GM23248 (cell line): ENCODE results near the gene ABCC4. TPM values are rescaled to one million over a fixed set of nuclear protein-coding genes. Genes with fewer than 3 reads are reported as not detected.

Experiments
- DNase-seq: peaks from one replicate; pipeline ENCODE4 v3.0.0-alpha.2; 2015
- H2AFZ ChIP-seq: fragments of 200-600 bp; sonication (generic); 2 replicates; pipeline ENCODE4 v1.6.1; 2016; ENCODE audit warnings: antibody characterized with exemption
- H3F3A ChIP-seq: fragments of 200-600 bp; sonication (generic); 2 replicates; pipeline ENCODE4 v1.6.1; 2016; ENCODE audit warnings: mild to moderate bottlenecking, antibody characterized with exemption, mixed run types; ENCODE audit not compliant: insufficient read depth
- H3K27ac ChIP-seq: fragments of 200-600 bp; sonication (generic); 2 replicates; pipeline ENCODE4 v1.5.1; 2016; ENCODE audit warnings: mild to moderate bottlenecking
- H3K27me3 ChIP-seq: fragments of 200-600 bp; sonication (generic); replicated peaks from 2 replicates; pipeline ENCODE4 v1.6.1; 2016; ENCODE audit warnings: mild to moderate bottlenecking; ENCODE audit not compliant: insufficient read depth
- H3K36me3 ChIP-seq: fragments of 200-600 bp; sonication (generic); 2 replicates; pipeline ENCODE4 v1.6.1; 2016; ENCODE audit warnings: low read depth, mild to moderate bottlenecking
- H3K4me1 ChIP-seq: fragments of 200-600 bp; sonication (generic); 2 replicates; pipeline ENCODE4 v1.6.1; 2016; ENCODE audit warnings: mild to moderate bottlenecking; ENCODE audit not compliant: insufficient read depth
- H3K4me2 ChIP-seq: fragments of 200-600 bp; sonication (generic); one replicate; pipeline ENCODE4 v1.6.1; 2016; ENCODE audit warnings: mild to moderate bottlenecking; ENCODE audit not compliant: unreplicated experiment
- H3K4me3 ChIP-seq: fragments of 200-600 bp; sonication (generic); 2 replicates; pipeline ENCODE4 v1.5.1; 2016; ENCODE audit warnings: mild to moderate bottlenecking
- H3K79me2 ChIP-seq: fragments of 200-600 bp; sonication (generic); 2 replicates; pipeline ENCODE4 v1.6.1; 2016; ENCODE audit warnings: mild to moderate bottlenecking; ENCODE audit not compliant: insufficient read depth
- H3K9ac ChIP-seq: fragments of 200-600 bp; sonication (generic); 2 replicates; pipeline ENCODE4 v1.6.1; 2016; ENCODE audit warnings: mild to moderate bottlenecking
- H3K9me2 ChIP-seq: fragments of 200-600 bp; sonication (generic); 2 replicates; pipeline ENCODE4 v1.6.1; 2016; ENCODE audit warnings: mixed run types, mild to moderate bottlenecking, moderate library complexity; ENCODE audit not compliant: insufficient read depth
- H3K9me3 ChIP-seq: fragments of 200-600 bp; sonication (generic); one replicate; pipeline ENCODE4 v1.6.1; 2017; ENCODE audit warnings: low read depth
- H4K20me1 ChIP-seq: fragments of 200-600 bp; sonication (generic); 2 replicates; pipeline ENCODE4 v1.6.0; 2016; ENCODE audit not compliant: insufficient read depth
- EZH2 ChIP-seq: fragments of 200-600 bp; sonication (generic); IDR thresholded peaks from 2 replicates; pipeline ENCODE4 v1.6.1; 2018; ENCODE audit warnings: antibody characterized with exemption, mild to moderate bottlenecking; ENCODE audit not compliant: insufficient read depth, poor library complexity, severe bottlenecking
- EZH2phosphoT487 ChIP-seq: fragments of 200-600 bp; sonication (generic); IDR thresholded peaks from 2 replicates; pipeline ENCODE4 v1.6.1; 2018; ENCODE audit warnings: antibody characterized with exemption, moderate library complexity, mild to moderate bottlenecking, low read depth; ENCODE audit not compliant: insufficient read depth
- WGBS, 2 experiments: methylation state at CpG; one replicate each; pipeline ENCODE4 v1.1.6; 2015 to 2017; ENCODE audit warnings: low lambda C conversion rate in 2 of 2, low coverage in 1 of 2; ENCODE audit errors: missing lambda C conversion rate in 2 of 2; 5-methylcytosine and 5-hydroxymethylcytosine counted together
- in situ Hi-C: fragments of 300-500 bp; cut with MboI; formaldehyde crosslinking; loops from 2 replicates; pipeline ENCODE4 v1.15.0; 2020
- polyA plus RNA-seq: library from polyadenylated mRNA; unstranded; fragments of >200 nt; fragmentation: Nextera tagmentation; extraction: Ambion mirVana; gene quantifications from 2 replicates; pipeline ENCODE4 v1.2.1, GENCODE V29; 2016
- total RNA-seq: library from RNA; depleted of rRNA; stranded (reverse); fragments of >200 nt; shearing (Covaris generic); gene quantifications from 2 replicates; pipeline ENCODE4 v1.2.3, GENCODE V29; 2014

The ABCC4 gene
- total and polyA plus RNA-seq, 2 experiments from 2014 or later, result 3.9 to 11.2 TPM

DNA sequence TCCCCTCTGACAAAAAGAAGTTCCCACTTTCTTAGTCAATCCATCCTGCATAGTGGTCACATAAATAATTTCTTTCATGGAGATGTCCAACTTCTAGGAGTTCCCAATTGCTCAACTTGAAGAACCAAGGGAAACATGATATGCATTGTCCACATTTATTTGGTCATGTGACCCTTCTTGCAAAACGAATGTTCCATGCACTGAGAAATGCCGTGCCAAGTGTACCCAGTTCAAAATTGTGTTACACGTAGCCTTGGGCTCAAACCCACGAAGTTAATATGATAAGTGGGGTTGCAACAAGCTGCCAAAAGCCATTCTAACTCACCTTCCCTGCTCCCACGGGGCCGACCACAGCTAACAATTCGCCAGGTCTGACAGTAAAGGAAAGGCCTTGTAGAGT, 113.1 kb downstream of the ABCC4 start:
- Histone ChIP-seq H3K4me2 (no peak overlapping the region), H3K27ac (no peak overlapping the region), H3K36me3 (no peaks in the 10 kb centered on the region), H4K20me1 (no peaks in the 10 kb centered on the region), H3K79me2 (no peaks in the 10 kb centered on the region), H3K9me2 (no peaks in the 10 kb centered on the region), H3K9ac (no peak overlapping the region), H3K4me1 (no peaks in the 10 kb centered on the region), H3K4me3 (no peak overlapping the region), H3K27me3 (no peaks in the 10 kb centered on the region), H2AFZ (no peak overlapping the region), H3K9me3 (no peaks in the 10 kb centered on the region), H3F3A (no peaks in the 10 kb centered on the region)
- in situ Hi-C loops, result no loop called here
- 91 to 92% methylated on average over 7 of the region's 7 CpGs for WGBS, 2 experiments
- no peak for DNase-seq
- TF ChIP-seq EZH2phosphoT487 (no peak), EZH2 (no peak)

DNA sequence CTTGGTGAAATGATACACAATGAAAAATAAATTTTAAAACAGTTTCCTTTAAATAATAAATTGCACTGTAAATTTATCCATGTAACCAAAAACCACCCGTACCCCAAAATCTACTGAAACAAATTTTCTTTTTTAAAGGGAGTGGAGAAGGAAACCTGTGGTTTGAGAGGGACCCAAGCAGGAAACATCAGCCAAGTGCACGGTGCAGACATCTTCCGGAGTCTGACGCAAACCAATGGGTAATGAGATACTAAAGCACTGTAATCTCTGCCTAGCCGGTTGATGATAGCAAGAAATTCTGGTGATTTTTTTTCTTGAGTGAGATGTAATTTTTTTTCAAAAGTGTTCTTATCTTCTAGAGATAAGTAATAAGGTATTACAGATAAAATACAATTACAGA, 115.4 kb downstream of the ABCC4 start:
- Histone ChIP-seq H3K4me2 (no peak overlapping the region), H4K20me1 (no peaks in the 10 kb centered on the region), H3K79me2 (no peaks in the 10 kb centered on the region), H3K36me3 (no peaks in the 10 kb centered on the region), H2AFZ (no peak overlapping the region), H3K9me3 (no peaks in the 10 kb centered on the region), H3K4me3 (no peak overlapping the region), H3K9me2 (no peaks in the 10 kb centered on the region), H3K27me3 (no peaks in the 10 kb centered on the region), H3K4me1 (no peaks in the 10 kb centered on the region), H3K27ac (no peak overlapping the region), H3K9ac (no peak overlapping the region), H3F3A (no peaks in the 10 kb centered on the region)
- no peak for DNase-seq
- in situ Hi-C loops, result no loop called here
- no peak for TF ChIP-seq EZH2phosphoT487
- no peak for TF ChIP-seq EZH2
- 96 to 97% methylated on average over 5 of the region's 5 CpGs for WGBS, 2 experiments

DNA sequence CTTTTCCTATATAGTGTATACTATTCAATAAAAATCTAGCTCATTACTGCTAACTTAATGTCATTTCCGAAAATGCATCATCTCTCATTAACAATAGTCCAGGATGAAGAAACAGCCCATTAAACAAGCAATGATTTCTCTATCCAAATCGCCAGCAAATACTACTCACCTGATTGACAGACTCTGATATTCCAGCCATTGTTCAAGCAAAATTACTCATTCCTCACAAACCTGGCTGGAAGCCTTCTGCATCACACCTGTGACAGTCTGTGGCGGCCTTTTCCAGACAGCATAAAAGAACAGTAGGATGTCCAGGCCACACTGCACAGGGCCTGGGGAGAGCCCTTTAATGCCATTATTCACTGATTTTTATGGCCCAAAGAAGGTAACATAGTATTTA, 115.9 kb downstream of the ABCC4 start:
- no peaks in the 10 kb centered on the region for H4K20me1 ChIP-seq
- H3F3A ChIP-seq, result no peaks in the 10 kb centered on the region
- TF ChIP-seq EZH2 (no peak), EZH2phosphoT487 (no peak)
- H3K4me1 ChIP-seq, result no peaks in the 10 kb centered on the region
- H3K79me2 ChIP-seq, result no peaks in the 10 kb centered on the region
- no peaks in the 10 kb centered on the region for H3K9me3 ChIP-seq
- DNase-seq, result no peak
- H3K36me3 ChIP-seq, result no peaks in the 10 kb centered on the region
- no peaks in the 10 kb centered on the region for H3K9me2 ChIP-seq
- H3K27ac ChIP-seq, result no peak overlapping the region
- no peak overlapping the region for H3K4me2 ChIP-seq
- no peak overlapping the region for H3K9ac ChIP-seq
- in situ Hi-C loops, result no loop called here
- 96 to 100% methylated on average over 3 of the region's 3 CpGs for WGBS, 2 experiments
- no peak overlapping the region for H3K4me3 ChIP-seq
- H3K27me3 ChIP-seq, result no peaks in the 10 kb centered on the region
- H2AFZ ChIP-seq, result no peak overlapping the region

DNA sequence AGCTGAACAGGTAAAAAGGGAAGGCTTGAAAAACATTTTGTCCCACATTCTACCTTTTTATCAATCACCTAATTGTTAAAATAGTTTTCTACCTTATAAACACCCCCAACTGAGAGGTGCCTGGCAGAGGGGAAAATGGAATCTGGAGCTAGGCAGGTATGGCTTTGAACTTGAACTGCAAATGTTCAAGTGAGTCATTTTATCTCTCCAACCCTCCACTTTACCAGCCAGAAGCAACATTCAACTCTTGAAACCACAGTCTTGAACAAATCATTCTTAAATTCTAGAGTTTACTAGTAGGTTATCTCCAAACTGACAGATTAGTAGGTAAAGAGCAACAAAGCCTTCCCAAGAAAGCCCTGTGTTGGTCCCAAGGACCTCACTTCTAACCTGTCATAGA, 116.9 kb downstream of the ABCC4 start:
- no peak overlapping the region for H3K9ac ChIP-seq
- no peaks in the 10 kb centered on the region for H3K9me3 ChIP-seq
- no peaks in the 10 kb centered on the region for H3K27me3 ChIP-seq
- TF ChIP-seq EZH2, result no peak
- no peak for TF ChIP-seq EZH2phosphoT487
- H3K27ac ChIP-seq, result no peak overlapping the region
- H3K4me3 ChIP-seq, result no peak overlapping the region
- no peaks in the 10 kb centered on the region for H3K36me3 ChIP-seq
- H4K20me1 ChIP-seq, result no peaks in the 10 kb centered on the region
- H3K4me2 ChIP-seq, result no peak overlapping the region
- H3K79me2 ChIP-seq, result no peaks in the 10 kb centered on the region
- H2AFZ ChIP-seq, result no peak overlapping the region
- no peaks in the 10 kb centered on the region for H3F3A ChIP-seq
- no peaks in the 10 kb centered on the region for H3K4me1 ChIP-seq
- DNase-seq, result no peak
- in situ Hi-C loops, result no loop called here
- H3K9me2 ChIP-seq, result no peaks in the 10 kb centered on the region

DNA sequence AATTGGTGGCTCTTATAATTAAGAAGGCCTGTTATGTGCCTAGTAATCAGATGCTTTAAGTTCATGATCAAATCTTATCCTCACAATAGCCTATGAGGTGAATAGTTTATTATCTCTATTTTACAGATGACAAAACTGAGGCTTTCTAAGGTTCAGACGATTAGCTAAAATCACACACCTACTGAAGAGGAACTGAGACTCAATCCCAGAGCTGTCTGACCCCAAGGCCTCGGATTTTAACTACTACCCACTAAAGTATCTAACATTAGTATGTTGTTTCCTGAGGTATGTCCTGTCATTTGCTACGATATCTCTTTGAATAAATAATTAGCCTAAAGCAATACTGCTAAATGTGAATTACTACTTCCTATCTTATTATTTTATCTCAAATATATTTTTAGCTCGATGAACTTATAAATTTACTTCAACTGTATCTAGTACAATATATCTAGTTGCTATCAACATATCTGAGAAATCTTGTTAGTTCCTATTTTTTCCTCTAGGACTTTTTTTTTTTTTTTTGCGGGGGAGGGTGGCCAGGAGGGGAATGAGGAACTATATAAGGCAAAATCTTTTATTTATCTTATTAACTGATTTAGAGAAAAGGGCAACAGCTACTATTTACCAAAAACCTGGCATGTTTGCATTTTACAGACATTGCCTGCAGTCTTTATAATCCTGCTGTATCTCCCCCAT, 118.5 kb downstream of the ABCC4 start:
- 98% methylated on average over 5 of the region's 5 CpGs for WGBS, 2 experiments
- no peak overlapping the region for H3K4me3 ChIP-seq
- H3K9me2 ChIP-seq, result no peaks in the 10 kb centered on the region
- H3K9ac ChIP-seq, result no peak overlapping the region
- no peak overlapping the region for H3K4me2 ChIP-seq
- in situ Hi-C loops, result no loop called here
- no peaks in the 10 kb centered on the region for H3K9me3 ChIP-seq
- no peaks in the 10 kb centered on the region for H3K79me2 ChIP-seq
- H3K27me3 ChIP-seq, result no peaks in the 10 kb centered on the region
- no peak for TF ChIP-seq EZH2phosphoT487
- TF ChIP-seq EZH2, result no peak
- H3K36me3 ChIP-seq, result no peaks in the 10 kb centered on the region
- H3F3A ChIP-seq, result no peaks in the 10 kb centered on the region
- DNase-seq, result no peak
- H4K20me1 ChIP-seq, result no peaks in the 10 kb centered on the region
- H2AFZ ChIP-seq, result no peak overlapping the region
- H3K4me1 ChIP-seq, result no peaks in the 10 kb centered on the region
- H3K27ac ChIP-seq, result no peak overlapping the region
